ENCODE results near the gene INHBA.

DNA sequence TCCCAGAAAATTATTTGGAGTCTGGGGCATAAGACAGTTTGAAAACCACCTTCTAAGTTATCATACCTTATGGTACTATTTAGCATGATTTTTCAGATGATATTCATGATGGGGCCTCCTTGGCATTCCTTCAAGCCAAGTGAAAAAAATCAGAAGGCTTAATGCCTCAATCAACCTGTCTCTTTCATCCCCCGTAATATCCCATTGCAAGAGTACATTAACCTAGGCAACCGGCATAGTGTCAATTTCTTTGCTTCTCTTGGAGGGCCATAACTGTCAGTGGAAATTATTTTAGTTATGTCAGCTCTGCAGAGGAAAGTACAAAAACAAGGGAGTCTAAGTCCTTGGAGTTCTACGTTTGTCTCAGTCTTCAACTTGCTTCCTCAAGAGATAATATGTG lies 43.4 kb downstream of the INHBA start:
- TF ChIP-seq RCOR1 (IDR thresholded peaks at IDR 0.05; ENCODE audit: insufficient replicate concordance, low read length), result no peak
- TF ChIP-seq MAZ (IDR thresholded peaks at IDR 0.05; ENCODE audit: borderline replicate concordance, low read depth, low read length), result no peak
- TF ChIP-seq, protein P1, sequence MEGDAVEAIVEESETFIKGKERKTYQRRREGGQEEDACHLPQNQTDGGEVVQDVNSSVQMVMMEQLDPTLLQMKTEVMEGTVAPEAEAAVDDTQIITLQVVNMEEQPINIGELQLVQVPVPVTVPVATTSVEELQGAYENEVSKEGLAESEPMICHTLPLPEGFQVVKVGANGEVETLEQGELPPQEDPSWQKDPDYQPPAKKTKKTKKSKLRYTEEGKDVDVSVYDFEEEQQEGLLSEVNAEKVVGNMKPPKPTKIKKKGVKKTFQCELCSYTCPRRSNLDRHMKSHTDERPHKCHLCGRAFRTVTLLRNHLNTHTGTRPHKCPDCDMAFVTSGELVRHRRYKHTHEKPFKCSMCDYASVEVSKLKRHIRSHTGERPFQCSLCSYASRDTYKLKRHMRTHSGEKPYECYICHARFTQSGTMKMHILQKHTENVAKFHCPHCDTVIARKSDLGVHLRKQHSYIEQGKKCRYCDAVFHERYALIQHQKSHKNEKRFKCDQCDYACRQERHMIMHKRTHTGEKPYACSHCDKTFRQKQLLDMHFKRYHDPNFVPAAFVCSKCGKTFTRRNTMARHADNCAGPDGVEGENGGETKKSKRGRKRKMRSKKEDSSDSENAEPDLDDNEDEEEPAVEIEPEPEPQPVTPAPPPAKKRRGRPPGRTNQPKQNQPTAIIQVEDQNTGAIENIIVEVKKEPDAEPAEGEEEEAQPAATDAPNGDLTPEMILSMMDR (conservative IDR thresholded peaks at IDR 0.05; ENCODE audit: low read depth, low read length), result no peak
- TF ChIP-seq SMC3 (IDR thresholded peaks at IDR 0.05; ENCODE audit: low read depth, low read length), result no peak
- no peak for TF ChIP-seq POLR2A (IDR thresholded peaks at IDR 0.05; ENCODE audit: low read depth, low read length)
- no peak for TF ChIP-seq BHLHE40 (IDR thresholded peaks at IDR 0.05; ENCODE audit: low read depth, low read length)
- no peak for TF ChIP-seq CEBPB (IDR thresholded peaks at IDR 0.05; ENCODE audit: low read depth, low read length)
- TF ChIP-seq CHD1 (IDR thresholded peaks at IDR 0.05; ENCODE audit: low read depth, low read length), result no peak
- TF ChIP-seq RFX5 (IDR thresholded peaks at IDR 0.05; ENCODE audit: low read depth, low read length), result no peak

All from IMR-90 (cell line).